Stimulated activated memory B cell treated with anti-CD40 and anti-IgM and Interleukin-4, amounts not matched to agents 10 μg/mL and 1 μg/mL and 100 μg/mL, for 72 hours (primary cell): ENCODE results near the gene PARL.
"Not testable (repeated sequence)": the region's sequence is repeated elsewhere in the genome, so short reads cannot be mapped to it uniquely, and the experiment has no call there.

Source experiments
- ATAC-seq: fragments of 150-1000 bp; cut with Tn5 transposase; 2 replicates; pipeline ENCODE4 v1.10.0; 2021
- H3K27ac Mint-ChIP-seq: one replicate; pipeline ENCODE4 v1.8.0; 2022; ENCODE audit warnings: mild to moderate bottlenecking, mixed read lengths
- H3K27me3 Mint-ChIP-seq: one replicate; pipeline ENCODE4 v1.8.0; 2022; ENCODE audit warnings: mixed read lengths
- H3K36me3 Mint-ChIP-seq: one replicate; pipeline ENCODE4 v1.8.0; 2022; ENCODE audit warnings: mixed read lengths
- H3K4me1 Mint-ChIP-seq: one replicate; pipeline ENCODE4 v1.8.0; 2022; ENCODE audit warnings: mixed read lengths
- H3K4me3 Mint-ChIP-seq: one replicate; pipeline ENCODE4 v1.8.0; 2022; ENCODE audit warnings: mild to moderate bottlenecking, moderate library complexity, mixed read lengths
- H3K9me3 Mint-ChIP-seq: one replicate; pipeline ENCODE4 v1.8.0; 2022; ENCODE audit warnings: mixed read lengths

PARL gene

DNA sequence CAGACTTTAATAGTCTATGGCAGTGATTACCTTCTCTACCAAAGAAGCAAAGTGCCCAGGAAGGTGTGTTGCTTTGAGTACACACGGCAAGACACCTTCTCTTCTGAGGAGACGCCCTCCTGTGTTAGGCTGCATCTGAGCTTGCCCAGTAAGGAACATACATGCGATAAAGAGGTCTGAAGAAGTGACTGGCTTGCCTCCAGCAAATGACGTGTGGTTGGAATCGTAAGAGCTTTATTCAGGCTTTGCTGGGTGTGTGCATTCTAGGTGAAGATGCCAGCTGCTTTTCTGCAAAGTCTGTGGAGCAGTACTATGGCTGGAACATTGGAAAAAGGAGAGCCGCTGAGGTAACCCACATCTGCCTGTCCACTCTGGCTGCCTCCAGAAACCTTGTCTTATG lies 81.7 kb downstream of the PARL start:
- ATAC-seq = no peak
- H3K4me3 Mint-ChIP-seq = no peak overlapping the region
- no peak overlapping the region for H3K27ac Mint-ChIP-seq
- H3K36me3 Mint-ChIP-seq = peaks cover 84% of the 10 kb centered on the region
- no peaks in the 10 kb centered on the region for H3K4me1 Mint-ChIP-seq
- H3K9me3 Mint-ChIP-seq = no peaks in the 10 kb centered on the region
- H3K27me3 Mint-ChIP-seq = no peaks in the 10 kb centered on the region

- Mint-ChIP-seq H3K36me3 (peaks cover 78% of the 10 kb centered on the region), H3K27me3 (no peaks in the 10 kb centered on the region), H3K4me3 (no peak overlapping the region), H3K9me3 (no peaks in the 10 kb centered on the region), H3K27ac (no peak overlapping the region), H3K4me1 (no peaks in the 10 kb centered on the region)
- ATAC-seq = no peak
Observed at GRCh38 chr3:183801601-183802000, 83.1 kb downstream of the PARL start.

DNA sequence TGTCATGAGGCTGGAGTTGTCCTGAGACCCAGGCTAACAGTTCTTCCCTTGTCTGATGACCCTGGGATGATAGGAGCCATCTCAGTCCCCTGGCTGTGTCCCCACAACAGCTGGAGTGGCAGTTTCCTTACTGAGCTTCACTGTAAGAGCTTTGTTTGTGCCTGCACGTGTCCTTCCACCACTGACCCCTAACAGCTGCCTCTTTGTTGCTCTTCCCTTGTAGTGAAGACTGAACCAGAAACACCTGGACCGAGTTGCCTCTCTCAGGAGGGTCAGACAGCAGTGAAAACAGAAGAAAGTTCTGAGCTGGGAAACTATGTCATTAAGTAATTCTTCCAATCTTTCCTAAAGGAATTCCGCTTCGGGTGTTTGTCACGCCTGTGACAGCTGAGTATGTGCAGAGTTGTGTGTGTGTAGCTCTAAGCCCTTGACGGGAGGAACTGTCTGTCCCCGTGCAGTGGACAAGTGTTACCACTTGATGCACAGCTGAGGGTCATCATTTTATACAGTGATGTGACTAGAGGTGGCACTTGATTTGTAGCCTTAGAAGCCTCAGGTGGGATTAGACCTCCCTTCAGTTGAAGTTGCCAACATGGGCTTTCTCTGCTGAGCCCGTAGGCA lies 84.3 kb downstream of the PARL start:
- Mint-ChIP-seq H3K27ac (no peak overlapping the region), H3K9me3 (no peaks in the 10 kb centered on the region), H3K4me3 (no peak overlapping the region), H3K27me3 (no peaks in the 10 kb centered on the region), H3K36me3 (peaks cover 79% of the 10 kb centered on the region), H3K4me1 (no peaks in the 10 kb centered on the region)
- no peak for ATAC-seq

- no peaks in the 10 kb centered on the region for H3K27me3 Mint-ChIP-seq
- ATAC-seq = no peak
- H3K36me3 Mint-ChIP-seq = peaks cover 76% of the 10 kb centered on the region
- H3K4me3 Mint-ChIP-seq = no peak overlapping the region
- no peak overlapping the region for H3K27ac Mint-ChIP-seq
- no peaks in the 10 kb centered on the region for H3K4me1 Mint-ChIP-seq
- H3K9me3 Mint-ChIP-seq = no peaks in the 10 kb centered on the region
Observed at GRCh38 chr3:183799461-183799860, 85.2 kb downstream of the PARL start.

GRCh38 chr3:183797996-183798395 lies 86.7 kb downstream of the PARL start:
- no peak overlapping the region for H3K27ac Mint-ChIP-seq

DNA sequence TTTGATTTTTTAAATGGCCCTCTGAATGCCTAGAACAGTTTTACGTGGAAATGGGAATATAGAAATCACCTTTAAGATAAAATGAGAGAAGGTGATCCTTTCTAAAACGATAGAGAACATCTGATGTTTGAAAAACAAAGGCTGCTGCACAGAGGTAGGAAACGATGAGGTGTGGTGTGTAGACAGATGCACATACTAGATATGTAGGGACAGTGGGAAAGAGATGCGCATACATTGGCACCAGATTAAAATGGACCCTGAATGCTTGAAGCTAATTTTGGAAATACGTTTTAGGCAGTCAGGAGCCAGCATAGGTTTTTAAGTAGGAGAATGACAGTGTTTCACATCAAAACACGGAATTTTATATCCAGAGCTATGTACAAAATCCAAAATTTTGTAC lies 88.3 kb downstream of the PARL start:
- ATAC-seq = no peak
- Mint-ChIP-seq H3K27ac (no peak overlapping the region), H3K4me1 (no peaks in the 10 kb centered on the region), H3K36me3 (peaks cover 66% of the 10 kb centered on the region), H3K27me3 (no peaks in the 10 kb centered on the region), H3K9me3 (no peaks in the 10 kb centered on the region), H3K4me3 (no peak overlapping the region)

More at GRCh38 chr3:183797996-183798395, 86.7 kb downstream of the PARL start:
- no peak for ATAC-seq
- no peaks in the 10 kb centered on the region for H3K9me3 Mint-ChIP-seq
- no peaks in the 10 kb centered on the region for H3K27me3 Mint-ChIP-seq
- no peak overlapping the region for H3K4me3 Mint-ChIP-seq
- H3K4me1 Mint-ChIP-seq = no peaks in the 10 kb centered on the region
- H3K36me3 Mint-ChIP-seq = peaks cover 72% of the 10 kb centered on the region

DNA sequence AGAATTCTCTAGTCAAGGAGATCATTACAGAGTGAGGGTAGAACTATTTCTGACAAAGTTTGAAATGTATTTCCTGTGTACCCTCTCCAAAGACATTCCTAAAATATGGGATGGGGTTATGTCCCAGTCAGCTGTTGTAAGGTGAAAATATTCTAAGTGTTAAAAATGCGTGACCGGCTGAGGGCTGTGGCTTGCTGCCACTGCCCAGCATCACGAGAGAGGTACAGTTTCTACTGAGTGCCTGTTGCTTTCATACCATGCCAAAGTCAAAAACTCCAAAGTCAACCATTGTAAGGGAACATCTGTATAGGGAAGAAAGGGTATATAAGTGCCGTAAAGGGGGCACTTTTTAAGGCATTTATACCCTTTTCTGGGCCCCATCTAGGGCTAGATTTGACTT lies 90.2 kb downstream of the PARL start:
- no peaks in the 10 kb centered on the region for H3K27me3 Mint-ChIP-seq
- H3K27ac Mint-ChIP-seq = no peak overlapping the region
- no peak for ATAC-seq
- H3K9me3 Mint-ChIP-seq = no peaks in the 10 kb centered on the region
- H3K36me3 Mint-ChIP-seq = peaks cover 68% of the 10 kb centered on the region
- peaks cover 5% of the 10 kb centered on the region for H3K4me1 Mint-ChIP-seq
- H3K4me3 Mint-ChIP-seq = no peak overlapping the region

GRCh38 chr3:183792976-183793375 lies 91.7 kb downstream of the PARL start:
- H3K27me3 Mint-ChIP-seq = no peaks in the 10 kb centered on the region
- peaks cover 5% of the 10 kb centered on the region for H3K4me1 Mint-ChIP-seq
- no peak overlapping the region for H3K27ac Mint-ChIP-seq
- no peak for ATAC-seq
- H3K4me3 Mint-ChIP-seq = no peak overlapping the region
- H3K9me3 Mint-ChIP-seq = no peaks in the 10 kb centered on the region
- peaks cover 66% of the 10 kb centered on the region for H3K36me3 Mint-ChIP-seq

DNA sequence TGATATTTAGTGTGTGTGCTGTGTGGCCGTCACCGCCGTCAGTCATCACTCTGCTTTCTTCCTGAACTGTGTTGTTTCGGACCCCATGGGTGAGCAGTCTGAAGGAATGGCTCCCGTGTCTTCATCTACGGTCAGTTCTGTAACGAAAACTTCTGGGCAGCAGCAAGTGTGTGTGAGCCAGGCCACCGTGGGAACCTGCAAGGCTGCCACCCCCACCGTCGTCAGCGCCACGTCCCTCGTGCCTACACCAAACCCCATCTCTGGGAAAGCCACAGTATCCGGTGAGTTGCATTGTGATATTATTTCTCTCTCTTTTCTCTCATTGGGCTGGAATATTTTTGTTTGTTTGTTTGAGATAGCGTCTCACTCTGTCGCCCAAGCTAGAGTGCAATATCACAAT lies 94.0 kb downstream of the PARL start:
- H3K4me1 Mint-ChIP-seq = peaks cover 5% of the 10 kb centered on the region
- no peak overlapping the region for H3K4me3 Mint-ChIP-seq
- no peak for ATAC-seq
- H3K27me3 Mint-ChIP-seq = no peaks in the 10 kb centered on the region
- H3K9me3 Mint-ChIP-seq = no peaks in the 10 kb centered on the region
- H3K27ac Mint-ChIP-seq = no peak overlapping the region
- peaks cover 72% of the 10 kb centered on the region for H3K36me3 Mint-ChIP-seq

DNA sequence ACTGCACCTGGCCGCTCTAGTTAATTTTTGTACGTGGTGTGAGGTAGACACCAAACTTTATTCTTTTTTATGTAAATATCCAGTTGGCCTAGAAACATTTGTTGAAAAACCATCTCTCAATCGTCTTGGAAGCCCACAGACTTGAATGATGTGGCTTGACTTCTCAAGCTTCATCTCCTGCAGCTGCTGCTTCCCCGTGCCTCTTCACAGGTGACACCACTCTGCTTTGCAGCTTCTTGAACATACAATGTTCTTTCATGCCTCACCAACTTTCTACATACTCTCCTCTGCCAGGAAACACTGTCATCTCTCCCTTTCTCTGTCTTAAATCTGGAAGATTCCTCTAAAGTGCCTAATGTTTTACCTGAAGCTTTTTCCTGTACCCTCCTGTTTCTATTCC lies 94.9 kb downstream of the PARL start:
- H3K27ac Mint-ChIP-seq = no peak overlapping the region
- no peaks in the 10 kb centered on the region for H3K9me3 Mint-ChIP-seq
- H3K36me3 Mint-ChIP-seq = peaks cover 76% of the 10 kb centered on the region
- no peaks in the 10 kb centered on the region for H3K27me3 Mint-ChIP-seq
- no peak for ATAC-seq
- peaks cover 5% of the 10 kb centered on the region for H3K4me1 Mint-ChIP-seq
- no peak overlapping the region for H3K4me3 Mint-ChIP-seq

GRCh38 chr3:183784503-183784902 lies 100.2 kb downstream of the PARL start:
- not testable (repeated sequence) for H3K4me1 Mint-ChIP-seq, H3K9me3 Mint-ChIP-seq, H3K27me3 Mint-ChIP-seq, ATAC-seq, H3K4me3 Mint-ChIP-seq, H3K27ac Mint-ChIP-seq
- peaks cover 82% of the 10 kb centered on the region for H3K36me3 Mint-ChIP-seq

- ATAC-seq = no peak
- no peak overlapping the region for H3K27ac Mint-ChIP-seq
- H3K4me3 Mint-ChIP-seq = no peak overlapping the region
- peaks cover 5% of the 10 kb centered on the region for H3K4me1 Mint-ChIP-seq
- no peaks in the 10 kb centered on the region for H3K9me3 Mint-ChIP-seq
- H3K27me3 Mint-ChIP-seq = no peaks in the 10 kb centered on the region
- peaks cover 85% of the 10 kb centered on the region for H3K36me3 Mint-ChIP-seq
Observed at GRCh38 chr3:183782576-183783276, 102.0 kb downstream of the PARL start.

GRCh38 chr3:183781246-183781645 lies 103.4 kb downstream of the PARL start:
- H3K4me1 Mint-ChIP-seq = peaks cover 5% of the 10 kb centered on the region
- no peak overlapping the region for H3K27ac Mint-ChIP-seq
- no peak for ATAC-seq
- no peaks in the 10 kb centered on the region for H3K27me3 Mint-ChIP-seq
- H3K9me3 Mint-ChIP-seq = no peaks in the 10 kb centered on the region
- H3K4me3 Mint-ChIP-seq = no peak overlapping the region
- peaks cover 77% of the 10 kb centered on the region for H3K36me3 Mint-ChIP-seq

- Mint-ChIP-seq H3K4me3 (no peak overlapping the region), H3K4me1 (peaks cover 5% of the 10 kb centered on the region), H3K36me3 (peaks cover 77% of the 10 kb centered on the region), H3K27ac (no peak overlapping the region), H3K9me3 (no peaks in the 10 kb centered on the region), H3K27me3 (no peaks in the 10 kb centered on the region)
- ATAC-seq = no peak
Observed at GRCh38 chr3:183779896-183780465, 104.7 kb downstream of the PARL start.
